Fibroblast of mammary gland (primary cell): ENCODE measurements around the gene ZDHHC16.
"Not testable (repeated sequence)": the region's sequence is repeated elsewhere in the genome, so short reads cannot be mapped to it uniquely, and the experiment has no call there.

Experiments
- DNase-seq: peaks from one replicate; pipeline ENCODE4 v3.0.0-alpha.2; 2010; ENCODE audit warnings: low read depth
- H3K4me3 ChIP-seq: 2 replicates; pipeline ENCODE4 v1.5.1; 2011; ENCODE audit warnings: low read depth, mild to moderate bottlenecking, low read length, moderate library complexity; ENCODE audit not compliant: control insufficient read depth
- TF ChIP-seq, protein P1 (sequence below): conservative IDR thresholded peaks from 2 replicates; pipeline ENCODE4 v1.5.1; 2011; ENCODE audit warnings: low read depth, low read length, inconsistent platforms; ENCODE audit not compliant: control insufficient read depth, insufficient read depth

The ZDHHC16 gene

DNA sequence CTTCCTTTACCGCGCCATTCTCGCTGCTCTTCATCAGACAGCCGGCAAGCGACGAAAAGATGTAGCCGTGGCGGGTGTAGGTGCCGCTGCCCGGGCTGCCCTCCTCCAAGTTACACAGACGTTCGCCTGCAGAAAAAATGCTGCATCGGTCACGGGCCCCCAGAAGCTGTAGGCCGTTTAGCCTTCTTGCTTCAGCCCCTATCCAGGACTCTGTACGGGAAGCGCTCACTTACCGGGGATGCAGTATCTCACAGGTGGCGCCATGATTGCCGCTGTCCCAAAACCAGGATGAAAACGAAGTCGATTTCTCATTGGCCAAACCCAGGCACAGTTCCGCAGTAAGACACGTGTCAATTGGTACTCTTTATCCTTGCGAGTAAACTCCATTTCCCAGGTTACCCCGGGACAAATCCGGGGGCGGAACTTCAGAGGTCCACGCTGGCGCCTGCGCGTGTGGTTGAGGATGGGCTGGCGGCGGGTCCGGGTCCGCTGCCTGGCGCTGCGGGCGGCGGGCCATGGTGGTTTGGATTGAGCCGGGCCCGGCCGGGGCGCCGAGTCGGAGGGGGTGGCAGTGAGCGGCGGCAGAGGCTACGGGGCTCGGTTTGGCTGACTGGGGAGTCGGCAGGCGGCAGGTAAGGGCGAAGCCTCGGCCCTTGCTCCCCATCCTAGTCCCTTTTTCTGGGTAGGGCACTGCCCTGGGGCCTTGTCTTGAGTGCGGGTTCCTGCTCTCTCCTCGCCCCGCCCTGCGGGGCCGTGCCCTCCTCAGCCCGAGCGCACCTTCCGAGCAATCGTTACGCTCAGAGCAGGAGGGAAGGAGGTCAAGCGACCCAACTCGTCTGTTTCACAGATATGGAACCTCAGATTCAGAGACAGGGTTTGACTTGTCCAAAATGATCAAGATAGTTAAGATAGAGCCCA is at the start of gene ZDHHC16, which contains the start of gene EXOSC1:
Gene ZDHHC16 (plus strand): TSS at position 454 of the 918 bp plus-strand sequence. CDS start 5,501 bp downstream, outside the sequence.
Gene EXOSC1 (minus strand): TSS at position 285 of the 918 bp plus-strand sequence. CDS start 21 bp downstream, at position 264.
- TF ChIP-seq, protein P1, sequence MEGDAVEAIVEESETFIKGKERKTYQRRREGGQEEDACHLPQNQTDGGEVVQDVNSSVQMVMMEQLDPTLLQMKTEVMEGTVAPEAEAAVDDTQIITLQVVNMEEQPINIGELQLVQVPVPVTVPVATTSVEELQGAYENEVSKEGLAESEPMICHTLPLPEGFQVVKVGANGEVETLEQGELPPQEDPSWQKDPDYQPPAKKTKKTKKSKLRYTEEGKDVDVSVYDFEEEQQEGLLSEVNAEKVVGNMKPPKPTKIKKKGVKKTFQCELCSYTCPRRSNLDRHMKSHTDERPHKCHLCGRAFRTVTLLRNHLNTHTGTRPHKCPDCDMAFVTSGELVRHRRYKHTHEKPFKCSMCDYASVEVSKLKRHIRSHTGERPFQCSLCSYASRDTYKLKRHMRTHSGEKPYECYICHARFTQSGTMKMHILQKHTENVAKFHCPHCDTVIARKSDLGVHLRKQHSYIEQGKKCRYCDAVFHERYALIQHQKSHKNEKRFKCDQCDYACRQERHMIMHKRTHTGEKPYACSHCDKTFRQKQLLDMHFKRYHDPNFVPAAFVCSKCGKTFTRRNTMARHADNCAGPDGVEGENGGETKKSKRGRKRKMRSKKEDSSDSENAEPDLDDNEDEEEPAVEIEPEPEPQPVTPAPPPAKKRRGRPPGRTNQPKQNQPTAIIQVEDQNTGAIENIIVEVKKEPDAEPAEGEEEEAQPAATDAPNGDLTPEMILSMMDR: no peak
- peak within 1 kb of the TSS; percentile 93 for H3K4me3 ChIP-seq
- peak; percentile 95 for DNase-seq

DNA sequence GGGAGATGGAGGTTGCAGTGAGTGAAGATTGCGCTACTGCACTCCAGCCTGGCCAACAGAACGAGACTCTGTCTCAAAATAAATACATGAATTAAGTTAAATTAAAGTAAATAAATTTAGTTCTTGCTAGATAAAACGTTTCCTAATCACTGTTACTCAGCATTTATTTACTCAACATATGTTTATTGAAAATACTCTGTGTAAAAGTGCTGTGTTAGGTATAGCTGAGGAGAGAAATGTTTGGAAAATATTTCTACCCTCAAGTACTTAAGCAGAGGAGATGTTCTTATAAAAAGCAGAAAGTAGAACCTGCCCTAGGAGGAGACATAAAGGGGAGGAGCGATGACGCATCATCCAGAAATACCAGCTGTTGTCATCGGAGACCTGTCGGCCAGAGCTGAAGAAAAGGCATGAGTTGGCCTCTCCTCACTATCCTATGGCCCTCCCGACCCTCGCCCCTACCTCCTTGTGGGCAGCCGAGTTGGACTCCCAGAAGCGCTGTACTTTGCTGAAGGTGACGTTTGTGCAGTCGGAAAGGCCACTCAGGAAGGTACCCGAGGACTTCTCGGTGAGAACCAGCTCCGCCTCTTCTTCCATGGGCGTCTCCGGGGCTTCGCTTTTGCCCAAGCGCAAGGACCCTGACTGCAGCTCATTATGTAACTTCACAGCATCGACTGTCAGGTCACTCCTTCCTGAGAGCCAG is 46.0 kb upstream of the ZDHHC16 start:
- peak; percentile 82 for DNase-seq

DNA sequence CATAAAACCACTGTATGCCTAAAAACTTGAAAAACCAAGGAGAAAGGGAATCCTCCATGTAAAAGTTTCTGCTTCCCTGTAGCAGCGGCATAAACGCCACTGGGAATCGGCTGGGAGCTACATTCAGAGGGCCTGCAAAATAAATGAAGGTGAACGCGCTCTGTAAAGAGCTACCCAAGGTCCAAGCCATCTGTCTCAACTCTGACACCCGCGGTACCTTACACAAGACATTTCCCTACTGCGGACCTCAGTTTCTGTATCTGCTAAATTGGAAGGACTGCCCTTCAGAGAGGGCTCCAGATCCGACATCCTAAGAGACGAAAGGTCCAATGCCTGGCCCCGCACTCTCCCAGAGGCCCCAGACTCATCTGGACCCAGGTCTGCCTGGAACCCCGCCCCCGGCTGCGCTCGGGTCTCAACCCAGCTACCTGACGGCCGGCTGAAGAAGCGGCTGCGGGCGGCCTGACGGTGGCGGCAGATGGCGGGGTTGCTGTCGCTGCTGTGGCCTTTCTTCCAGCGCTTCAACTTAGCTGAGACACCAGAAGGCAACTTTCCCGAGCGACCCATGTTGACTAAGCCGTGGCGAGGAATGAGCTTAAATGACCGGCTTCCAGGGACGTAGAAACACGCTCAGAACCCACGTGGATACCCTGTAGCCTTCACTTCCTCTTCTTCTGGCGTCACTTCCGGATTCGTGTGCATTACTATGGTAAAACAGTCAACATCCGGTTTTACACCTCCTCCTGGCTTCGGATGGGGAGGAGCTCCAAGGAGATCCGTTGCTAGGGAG is 45.1 kb upstream of the ZDHHC16 start, which contains the start of gene RRP12:
Gene RRP12 (minus strand): TSS at position 676 of the 790 bp plus-strand sequence. CDS start 109 bp downstream, at position 567.
- peak; percentile 98 for DNase-seq
- H3K4me3 ChIP-seq: peak within 1 kb of the TSS; percentile 93
- TF ChIP-seq, protein P1: peak; percentile 5

More for the DNA sequence above, 46.0 kb upstream of the ZDHHC16 start:
- peak overlapping the region; percentile 93 for H3K4me3 ChIP-seq
- TF ChIP-seq, protein P1: no peak

DNA sequence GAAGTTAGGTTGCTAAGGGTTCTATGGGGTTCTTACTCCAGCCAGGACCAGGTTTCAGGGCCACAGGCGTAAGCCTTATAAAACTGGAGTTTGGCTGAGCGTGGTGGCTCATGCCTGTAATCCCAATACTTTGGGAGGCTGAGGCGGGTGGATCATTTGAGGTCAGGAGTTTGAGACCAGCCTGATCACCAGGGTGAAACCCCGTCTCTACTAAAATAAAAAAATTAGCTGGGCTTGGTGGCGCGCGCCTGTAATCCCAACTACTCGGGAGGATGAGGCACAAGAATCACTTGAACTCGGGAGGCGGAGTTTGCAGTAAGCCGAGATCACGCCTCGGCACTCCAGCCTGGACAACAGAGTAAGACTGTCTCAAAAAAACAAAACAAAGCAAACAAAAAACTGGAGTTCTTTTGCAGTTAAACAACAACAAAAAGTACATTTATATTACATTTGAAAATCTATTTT is 44.5 kb upstream of the ZDHHC16 start:
- DNase-seq: no peak
- TF ChIP-seq, protein P1: no peak
- H3K4me3 ChIP-seq: peak overlapping the region; percentile 93

DNA sequence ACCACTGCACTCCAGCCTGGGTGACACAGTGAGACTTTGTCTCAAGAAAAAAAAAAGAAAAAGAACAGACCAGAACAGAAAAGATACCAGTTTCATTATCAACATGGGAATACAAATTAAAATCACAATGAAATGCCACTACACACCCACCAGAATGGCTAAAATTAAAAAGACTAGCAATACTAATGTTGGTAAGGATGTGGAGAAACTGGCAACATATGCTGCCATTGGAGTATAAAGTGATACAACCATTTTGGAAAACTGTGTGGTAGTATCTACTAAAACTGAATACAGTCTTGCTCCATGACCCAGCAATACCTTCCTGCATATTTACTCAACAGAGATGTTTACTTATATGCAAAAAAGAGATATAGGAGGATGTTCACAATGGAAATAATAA is 41.9 kb upstream of the ZDHHC16 start:
- DNase-seq: no peak
- TF ChIP-seq, protein P1: no peak
- no peak overlapping the region for H3K4me3 ChIP-seq

DNA sequence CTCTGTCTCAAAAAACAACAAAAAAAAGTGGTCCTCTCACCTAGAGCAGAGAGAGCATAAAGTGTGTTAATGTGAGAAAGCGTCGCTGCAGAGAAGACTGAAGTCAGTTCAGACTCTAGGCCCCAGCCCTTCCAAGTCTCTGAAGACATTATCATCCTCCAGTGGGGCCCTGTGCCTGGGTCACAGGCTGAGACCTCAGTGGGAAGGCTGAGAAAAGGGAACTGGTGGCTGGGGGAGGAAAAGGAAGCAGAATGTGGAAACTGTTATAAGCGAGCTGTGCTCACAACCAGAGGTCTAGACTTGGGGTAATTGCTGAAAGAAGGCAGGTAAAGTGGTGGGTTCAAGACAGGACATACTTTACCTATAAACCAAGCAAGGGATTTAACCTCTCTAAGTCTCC is 39.9 kb upstream of the ZDHHC16 start:
- no peak overlapping the region for H3K4me3 ChIP-seq
- no peak for DNase-seq
- TF ChIP-seq, protein P1: no peak

DNA sequence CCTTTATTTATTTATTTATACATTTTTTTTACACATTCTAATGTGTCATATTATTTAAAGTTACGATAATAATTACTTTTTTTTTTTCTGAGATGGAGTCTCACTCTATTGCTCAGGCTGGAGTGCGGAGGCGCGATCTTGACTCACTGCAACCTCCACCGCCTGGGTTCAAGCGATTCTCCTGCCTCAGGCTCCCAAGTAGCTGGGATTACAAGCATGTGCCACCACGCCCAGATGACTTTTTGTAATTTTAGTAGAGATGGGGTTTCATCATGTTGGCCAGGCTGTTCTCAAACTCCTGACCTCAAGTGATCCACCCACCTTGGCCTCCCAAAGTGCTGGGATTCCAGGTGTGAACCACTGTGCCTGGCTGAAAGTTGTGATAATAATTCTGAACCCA is 39.5 kb upstream of the ZDHHC16 start:
- not testable (repeated sequence) for DNase-seq, H3K4me3 ChIP-seq
